Activated T-cell treated with anti-CD3 and anti-CD28 coated beads, Interleukin-2, amount 50 U/mL, for 4 hours (primary cell): Measurements from ENCODE around the gene FXN. TPM values are rescaled to one million over a fixed set of nuclear protein-coding genes. Genes with fewer than 3 reads are reported as not detected.

Experiments used
- ATAC-seq, 2 donors: fragments of 200-7000 bp; cut with Tn5 transposase; one replicate each; pipeline ENCODE4 v1.10.0; 2021
- DNase-seq: peaks from one replicate; pipeline ENCODE4 v3.0.0-alpha.2; 2020
- H3K27me3 Mint-ChIP-seq: one replicate; pipeline ENCODE4 v1.8.0; 2021; ENCODE audit warnings: low read depth, mixed read lengths
- H3K36me3 Mint-ChIP-seq: one replicate; pipeline ENCODE4 v1.8.0; 2022; ENCODE audit warnings: mixed read lengths; ENCODE audit not compliant: insufficient read depth
- H3K4me1 Mint-ChIP-seq: one replicate; pipeline ENCODE4 v1.8.0; 2021; ENCODE audit warnings: low read depth, mixed read lengths
- H3K4me3 Mint-ChIP-seq: one replicate; pipeline ENCODE4 v1.8.0; 2021; ENCODE audit warnings: mild to moderate bottlenecking, moderate library complexity, mixed read lengths
- H3K9me3 Mint-ChIP-seq: one replicate; pipeline ENCODE4 v1.8.0; 2021; ENCODE audit warnings: mixed read lengths
- total RNA-seq, 3 donors: library from RNA; stranded (reverse); gene quantifications; one replicate each; pipeline ENCODE4 v1.2.1, GENCODE V29; 2021

Gene FXN
- total RNA-seq, 3 donors from 2014 or later: 46.4 to 49.4 (median 46.7) TPM

- ATAC-seq: no peak
- Mint-ChIP-seq H3K27me3 (no peaks in the 10 kb centered on the region), H3K4me1 (peaks cover 2% of the 10 kb centered on the region), H3K4me3 (no peak overlapping the region), H3K36me3 (peaks cover 6% of the 10 kb centered on the region), H3K9me3 (no peaks in the 10 kb centered on the region)
- DNase-seq: no peak
Observed at GRCh38 chr9:69140123-69140735, 104.7 kb downstream of the FXN start.

DNA sequence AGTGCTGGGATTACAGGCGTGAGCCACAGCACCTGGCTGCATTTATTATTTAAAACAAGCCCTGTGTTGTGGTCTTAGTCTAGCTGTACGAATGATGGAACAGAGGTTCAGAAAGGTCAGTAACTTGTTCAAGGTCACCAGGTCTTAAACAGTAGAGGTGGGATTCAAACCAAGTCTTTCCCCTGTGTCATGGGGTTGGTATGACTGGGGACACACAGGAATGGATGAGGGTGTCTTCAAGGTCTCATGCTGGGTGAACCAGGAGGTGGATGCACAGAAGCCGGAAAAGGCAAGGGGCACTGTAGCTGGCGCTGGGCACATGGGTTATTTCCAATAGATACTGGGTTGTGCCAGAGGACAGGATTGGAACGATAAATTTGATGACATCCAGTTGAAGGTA lies 106.3 kb downstream of the FXN start:
- H3K27me3 Mint-ChIP-seq: no peaks in the 10 kb centered on the region
- H3K4me1 Mint-ChIP-seq: peaks cover 2% of the 10 kb centered on the region
- H3K36me3 Mint-ChIP-seq: peaks cover 9% of the 10 kb centered on the region
- ATAC-seq: no peak
- DNase-seq: no peak
- H3K9me3 Mint-ChIP-seq: no peaks in the 10 kb centered on the region
- no peak overlapping the region for H3K4me3 Mint-ChIP-seq

DNA sequence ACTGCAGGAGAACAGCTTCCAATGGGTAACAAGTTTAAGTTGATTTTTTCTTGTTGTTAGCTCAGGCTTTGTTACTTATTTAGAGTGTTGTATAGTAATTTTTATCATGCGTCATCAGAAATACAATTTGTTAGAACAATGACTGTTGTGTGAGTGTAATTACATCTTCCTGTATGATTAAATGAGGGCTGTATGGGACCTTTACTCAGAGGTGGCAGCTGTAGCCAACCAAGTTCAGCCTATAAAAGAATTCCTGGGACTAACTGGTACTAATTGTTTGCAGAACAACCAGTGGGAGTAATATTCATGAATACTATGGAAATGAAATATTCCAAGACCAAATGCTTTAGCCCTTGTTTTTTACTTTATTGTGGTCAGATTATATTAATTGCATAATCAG lies 107.7 kb downstream of the FXN start:
- DNase-seq (no peak), ATAC-seq (no peak)
- Mint-ChIP-seq H3K36me3 (peaks cover 3% of the 10 kb centered on the region), H3K9me3 (no peaks in the 10 kb centered on the region), H3K4me3 (no peak overlapping the region), H3K4me1 (peaks cover 2% of the 10 kb centered on the region), H3K27me3 (no peaks in the 10 kb centered on the region)

DNA sequence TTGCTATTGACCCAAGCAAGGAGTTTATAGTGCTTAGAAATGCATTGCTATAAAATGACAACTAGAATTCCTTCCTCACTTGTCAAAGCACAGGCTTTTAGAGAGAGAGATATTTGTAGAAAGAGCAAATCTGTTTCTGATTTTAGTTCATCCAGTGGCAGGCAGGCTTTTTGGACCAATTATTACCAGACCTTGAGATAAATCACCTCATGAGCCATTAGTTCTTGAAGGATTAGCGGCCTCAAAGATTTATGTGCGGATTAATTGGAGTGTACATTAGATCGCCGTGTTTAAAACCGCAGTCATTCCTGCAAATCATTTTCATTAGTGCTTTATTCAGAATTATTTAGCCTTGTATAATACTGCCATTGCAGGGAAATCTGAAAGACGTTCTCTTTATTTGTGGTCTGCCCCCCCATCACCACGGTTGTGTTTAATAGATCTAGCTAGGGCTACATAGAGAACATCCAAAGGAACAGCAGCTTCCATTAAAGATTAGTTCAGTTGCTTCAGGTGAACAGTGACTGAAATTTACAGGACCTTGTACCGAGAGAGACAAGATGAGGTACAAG lies 109.7 kb downstream of the FXN start:
- Mint-ChIP-seq H3K27me3 (no peaks in the 10 kb centered on the region), H3K4me1 (peaks cover 2% of the 10 kb centered on the region)
- no peak for ATAC-seq

DNA sequence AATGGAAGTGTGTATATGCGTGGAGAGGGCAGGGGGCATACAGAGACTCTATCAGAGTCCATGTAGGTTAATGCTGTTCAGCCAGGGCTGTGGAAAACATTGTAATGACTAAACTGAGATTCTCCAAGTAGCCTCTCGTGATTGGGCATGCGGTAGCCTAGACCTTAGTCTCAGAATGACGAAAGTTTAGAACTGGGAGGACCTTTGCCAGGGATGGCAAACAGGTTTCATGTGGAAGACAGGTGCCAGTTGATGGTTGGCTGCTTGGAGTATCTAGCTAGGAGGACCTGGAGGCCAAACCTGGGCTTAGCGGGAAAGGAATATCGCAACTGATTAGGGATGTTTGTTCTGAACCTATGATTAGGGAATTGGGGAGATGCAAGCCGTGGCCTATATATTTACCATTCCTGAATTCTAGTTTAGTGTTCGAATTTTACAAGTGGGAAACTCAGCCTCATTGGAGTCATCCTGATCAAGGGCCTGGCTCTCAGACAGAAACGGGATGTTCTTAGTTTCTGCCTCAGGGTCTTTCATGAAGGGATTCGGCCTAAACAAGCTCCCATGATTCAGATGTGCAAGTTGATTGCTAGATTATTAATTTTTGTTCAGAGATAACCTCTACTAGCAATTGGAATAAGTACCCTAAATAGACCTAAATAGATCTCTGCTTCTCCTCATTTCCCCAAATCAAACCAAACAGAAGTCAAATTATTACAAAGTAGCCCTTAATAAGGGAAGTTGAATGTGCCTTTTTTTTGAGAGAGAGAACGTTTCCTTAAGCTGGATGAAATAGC lies 111.7 kb downstream of the FXN start:
- no peak overlapping the region for H3K4me3 Mint-ChIP-seq

More for the DNA sequence above, 109.7 kb downstream of the FXN start:
- no peak overlapping the region for H3K4me3 Mint-ChIP-seq
- no peak for DNase-seq
- H3K36me3 Mint-ChIP-seq: peaks cover 3% of the 10 kb centered on the region
- H3K9me3 Mint-ChIP-seq: no peaks in the 10 kb centered on the region

GRCh38 chr9:69149321-69149807 lies 113.8 kb downstream of the FXN start:
- no peaks in the 10 kb centered on the region for H3K9me3 Mint-ChIP-seq
- ATAC-seq: no peak
- no peak for DNase-seq

More for the DNA sequence above, 111.7 kb downstream of the FXN start:
- H3K36me3 Mint-ChIP-seq: peaks cover 5% of the 10 kb centered on the region
- H3K27me3 Mint-ChIP-seq: no peaks in the 10 kb centered on the region
- DNase-seq (no peak), ATAC-seq (no peak)
- no peaks in the 10 kb centered on the region for H3K4me1 Mint-ChIP-seq
- no peaks in the 10 kb centered on the region for H3K9me3 Mint-ChIP-seq

More at GRCh38 chr9:69149321-69149807, 113.8 kb downstream of the FXN start:
- no peak overlapping the region for H3K4me3 Mint-ChIP-seq
- peaks cover 5% of the 10 kb centered on the region for H3K36me3 Mint-ChIP-seq
- H3K4me1 Mint-ChIP-seq: no peaks in the 10 kb centered on the region
- no peaks in the 10 kb centered on the region for H3K27me3 Mint-ChIP-seq

Other genes with a start within 250 kb of the FXN start
- not detected for gene PRKACG, start 21.6 kb upstream of the FXN start, total RNA-seq
- gene TJP2, start 138.5 kb downstream of the FXN start, total RNA-seq: 1 to 10 TPM; 3.1 to 5.8 (median 4.1) TPM